Right ventricle myocardium superior (tissue), 1 donor: ENCODE measurements around the gene ERGIC3. TPM values are rescaled to one million over a fixed set of nuclear protein-coding genes. Genes with fewer than 3 reads are reported as not detected.

ENCODE experiments used
- ATAC-seq: fragments of 200-7000 bp; cut with Tn5 transposase; one replicate; pipeline ENCODE4 v1.9.1; 2020; ENCODE audit warnings: mild to moderate bottlenecking; ENCODE audit not compliant: poor library complexity
- DNase-seq: peaks from one replicate; pipeline ENCODE4 v3.0.0-alpha.2; 2020
- intact Hi-C: fragments of 100-400 bp; cut with DNase I; formaldehyde crosslinking; loops from one replicate; pipeline ENCODE4 v1.11.2; 2022
- total RNA-seq: library from RNA; stranded (reverse); fragmentation: NEBNext Ultra II Directional; extraction: Animal tissue kit (Norgen Biotek cat#: 25700); gene quantifications from one replicate; pipeline ENCODE4 v1.2.1, GENCODE V29; 2021
- donor health status: DM: no; HTN: yes; CAD: no; lungs with severe emphysema.

Gene ERGIC3
- total RNA-seq, 1 donor from 2014 or later: 90.7 TPM

- ATAC-seq: no peak
- intact Hi-C loops: no loop called here
- no peak for DNase-seq
Measured at GRCh38 chr20:35604449-35604747, 62.5 kb downstream of the ERGIC3 start.

DNA sequence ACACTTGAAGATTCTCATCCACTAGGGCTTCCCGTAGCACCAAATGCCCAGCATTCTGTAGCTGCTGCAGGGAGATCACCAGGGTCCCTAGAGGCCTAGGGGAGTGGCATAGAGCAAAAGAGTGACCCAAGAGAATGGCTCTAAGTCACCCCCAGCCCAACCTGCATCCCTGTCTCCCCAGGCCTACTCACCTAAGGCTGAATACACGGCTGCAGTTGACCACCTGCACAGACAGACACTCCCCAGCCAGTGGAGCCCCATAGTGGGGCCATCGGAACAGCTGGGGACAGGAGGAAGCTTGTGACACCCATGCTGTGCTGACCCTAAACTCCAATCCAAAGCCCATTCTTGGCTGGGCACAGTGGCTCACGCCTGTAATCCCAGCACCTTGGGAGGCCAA, 64.2 kb downstream of the ERGIC3 start:
- ATAC-seq (no peak), DNase-seq (no peak)
- intact Hi-C loops: no loop called here

Other genes with a start within 250 kb of the ERGIC3 start
- gene FAM83C, start 249.7 kb upstream of the ERGIC3 start, total RNA-seq: not detected
- 155 TPM for gene UQCC1, start 130.1 kb upstream of the ERGIC3 start, total RNA-seq
- 0.08 TPM for gene GDF5, start 103.8 kb upstream of the ERGIC3 start, total RNA-seq
- gene CEP250, start 86.5 kb upstream of the ERGIC3 start, total RNA-seq: 12.3 TPM
- not detected for gene C20orf173, start 12.4 kb upstream of the ERGIC3 start, total RNA-seq
- 2.3 TPM for gene SPAG4, start 73.8 kb downstream of the ERGIC3 start, total RNA-seq
- gene CPNE1, start 122.8 kb downstream of the ERGIC3 start, total RNA-seq: 60.6 TPM
- 45.3 TPM for gene RBM12, start 122.8 kb downstream of the ERGIC3 start, total RNA-seq
- gene NFS1, start 157.3 kb downstream of the ERGIC3 start, total RNA-seq: 53.2 TPM
- gene ROMO1, start 157.3 kb downstream of the ERGIC3 start, total RNA-seq: 198 TPM
- 134 TPM for gene RBM39, start 200.2 kb downstream of the ERGIC3 start, total RNA-seq
- 37.2 TPM for gene PHF20, start 229.9 kb downstream of the ERGIC3 start, total RNA-seq